Fibroblast of lung (primary cell): ENCODE results near the gene EXPH5.

Source experiments
- EZH2 ChIP-seq: IDR thresholded peaks from 2 replicates; pipeline ENCODE4 v1.5.1; 2012; ENCODE audit warnings: low read length, control low read depth, mild to moderate bottlenecking; ENCODE audit errors: missing control alignments
- TF ChIP-seq, protein P1 (sequence below), 2 donors: IDR thresholded peaks in 1 of 2; conservative IDR thresholded peaks in 1 of 2; 1 replicate in 1 of 2; 2 replicates in 1 of 2; pipeline ENCODE4 v1.5.1; 2011 to 2012; ENCODE audit warnings: low read length in 2 of 2, control low read depth in 1 of 2, inconsistent platforms in 1 of 2, low read depth in 1 of 2, mild to moderate bottlenecking in 1 of 2

DNA sequence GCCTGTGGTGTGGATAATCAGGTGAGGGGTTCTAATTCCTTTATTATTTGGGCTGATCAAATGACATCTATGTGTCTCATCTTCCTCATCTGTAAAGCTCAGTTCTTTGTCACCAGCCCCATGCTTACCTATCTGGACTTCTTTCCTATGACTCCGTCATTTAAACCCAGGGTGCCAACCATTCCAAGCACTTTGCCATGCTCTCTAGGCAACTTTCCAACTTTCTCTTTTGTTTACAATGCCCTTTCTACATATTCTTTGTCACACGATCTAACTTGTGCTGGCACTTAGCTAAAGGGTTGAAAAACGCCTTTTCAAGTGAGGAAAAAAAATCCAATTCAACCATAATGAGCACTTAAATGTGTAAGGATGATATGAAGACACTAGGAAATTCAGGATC is 27.9 kb downstream of the EXPH5 start:
- TF ChIP-seq, protein P1, sequence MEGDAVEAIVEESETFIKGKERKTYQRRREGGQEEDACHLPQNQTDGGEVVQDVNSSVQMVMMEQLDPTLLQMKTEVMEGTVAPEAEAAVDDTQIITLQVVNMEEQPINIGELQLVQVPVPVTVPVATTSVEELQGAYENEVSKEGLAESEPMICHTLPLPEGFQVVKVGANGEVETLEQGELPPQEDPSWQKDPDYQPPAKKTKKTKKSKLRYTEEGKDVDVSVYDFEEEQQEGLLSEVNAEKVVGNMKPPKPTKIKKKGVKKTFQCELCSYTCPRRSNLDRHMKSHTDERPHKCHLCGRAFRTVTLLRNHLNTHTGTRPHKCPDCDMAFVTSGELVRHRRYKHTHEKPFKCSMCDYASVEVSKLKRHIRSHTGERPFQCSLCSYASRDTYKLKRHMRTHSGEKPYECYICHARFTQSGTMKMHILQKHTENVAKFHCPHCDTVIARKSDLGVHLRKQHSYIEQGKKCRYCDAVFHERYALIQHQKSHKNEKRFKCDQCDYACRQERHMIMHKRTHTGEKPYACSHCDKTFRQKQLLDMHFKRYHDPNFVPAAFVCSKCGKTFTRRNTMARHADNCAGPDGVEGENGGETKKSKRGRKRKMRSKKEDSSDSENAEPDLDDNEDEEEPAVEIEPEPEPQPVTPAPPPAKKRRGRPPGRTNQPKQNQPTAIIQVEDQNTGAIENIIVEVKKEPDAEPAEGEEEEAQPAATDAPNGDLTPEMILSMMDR (conservative IDR thresholded peaks at IDR 0.05 in 1 of 2, IDR thresholded peaks at IDR 0.05 in 1 of 2; ENCODE audit: low read depth in 1 of 2, low read length in 2 of 2) = no peak
- TF ChIP-seq EZH2 = no peak
